ENCODE data around the gene SORCS2.
"Not testable (repeated sequence)": the region's sequence is repeated elsewhere in the genome, so short reads cannot be mapped to it uniquely, and the experiment has no call there.

SORCS2 gene

GRCh38 chr4:7160439-7160838 lies 31.9 kb upstream of the SORCS2 start:
- no peak for DNase-seq (ENCODE audit: low spot score)

GRCh38 chr4:7160951-7161440 lies 31.3 kb upstream of the SORCS2 start:
- DNase-seq (ENCODE audit: low spot score) = no peak

- no peak for DNase-seq (ENCODE audit: low spot score)
Observed at GRCh38 chr4:7161721-7162214, 30.6 kb upstream of the SORCS2 start.

GRCh38 chr4:7165056-7165873 lies 27.1 kb upstream of the SORCS2 start:
- DNase-seq (ENCODE audit: low spot score) = not testable (repeated sequence)

- DNase-seq (ENCODE audit: low spot score) = no peak
Observed at GRCh38 chr4:7165874-7166201, 26.5 kb upstream of the SORCS2 start.

- DNase-seq (ENCODE audit: low spot score) = no peak
Observed at GRCh38 chr4:7166237-7166636, 26.1 kb upstream of the SORCS2 start.

GRCh38 chr4:7166981-7167700 lies 25.2 kb upstream of the SORCS2 start:
- no peak for DNase-seq (ENCODE audit: low spot score)

GRCh38 chr4:7167706-7168105 lies 24.6 kb upstream of the SORCS2 start:
- DNase-seq (ENCODE audit: low spot score) = no peak

GRCh38 chr4:7168106-7168505 lies 24.2 kb upstream of the SORCS2 start:
- no peak for DNase-seq (ENCODE audit: low spot score)

GRCh38 chr4:7169134-7169533 lies 23.2 kb upstream of the SORCS2 start:
- DNase-seq (ENCODE audit: low spot score) = no peak

- no peak for DNase-seq (ENCODE audit: low spot score)
Observed at GRCh38 chr4:7170012-7170411, 22.3 kb upstream of the SORCS2 start.

- DNase-seq (ENCODE audit: low spot score) = no peak
Observed at GRCh38 chr4:7171191-7171900, 21.0 kb upstream of the SORCS2 start.

- no peak for DNase-seq (ENCODE audit: low spot score)
Observed at GRCh38 chr4:7172508-7172907, 19.8 kb upstream of the SORCS2 start.

- no peak for DNase-seq (ENCODE audit: low spot score)
Observed at GRCh38 chr4:7172946-7173345, 19.4 kb upstream of the SORCS2 start.

GRCh38 chr4:7173841-7174449 lies 18.4 kb upstream of the SORCS2 start:
- no peak for DNase-seq (ENCODE audit: low spot score)

GRCh38 chr4:7179158-7179557 lies 13.2 kb upstream of the SORCS2 start:
- no peak for DNase-seq (ENCODE audit: low spot score)

- DNase-seq (ENCODE audit: low spot score) = no peak
Observed at GRCh38 chr4:7180938-7181337, 11.4 kb upstream of the SORCS2 start.

GRCh38 chr4:7182616-7183015 lies 9.7 kb upstream of the SORCS2 start:
- DNase-seq (ENCODE audit: low spot score) = no peak

- no peak for DNase-seq (ENCODE audit: low spot score)
Observed at GRCh38 chr4:7183161-7183560, 9.2 kb upstream of the SORCS2 start.

- DNase-seq (ENCODE audit: low spot score) = no peak
Observed at GRCh38 chr4:7183780-7184460, 8.4 kb upstream of the SORCS2 start.

- no peak for DNase-seq (ENCODE audit: low spot score)
Observed at GRCh38 chr4:7185487-7186030, 6.8 kb upstream of the SORCS2 start.

All from AG08396 (cell line).